ENCODE results near the gene PLEKHD1. TPM values are rescaled to one million over a fixed set of nuclear protein-coding genes. Genes with fewer than 3 reads are reported as not detected.

PLEKHD1 gene
- total RNA-seq, 1 experiment from 2014 or later = 0.15 TPM

DNA sequence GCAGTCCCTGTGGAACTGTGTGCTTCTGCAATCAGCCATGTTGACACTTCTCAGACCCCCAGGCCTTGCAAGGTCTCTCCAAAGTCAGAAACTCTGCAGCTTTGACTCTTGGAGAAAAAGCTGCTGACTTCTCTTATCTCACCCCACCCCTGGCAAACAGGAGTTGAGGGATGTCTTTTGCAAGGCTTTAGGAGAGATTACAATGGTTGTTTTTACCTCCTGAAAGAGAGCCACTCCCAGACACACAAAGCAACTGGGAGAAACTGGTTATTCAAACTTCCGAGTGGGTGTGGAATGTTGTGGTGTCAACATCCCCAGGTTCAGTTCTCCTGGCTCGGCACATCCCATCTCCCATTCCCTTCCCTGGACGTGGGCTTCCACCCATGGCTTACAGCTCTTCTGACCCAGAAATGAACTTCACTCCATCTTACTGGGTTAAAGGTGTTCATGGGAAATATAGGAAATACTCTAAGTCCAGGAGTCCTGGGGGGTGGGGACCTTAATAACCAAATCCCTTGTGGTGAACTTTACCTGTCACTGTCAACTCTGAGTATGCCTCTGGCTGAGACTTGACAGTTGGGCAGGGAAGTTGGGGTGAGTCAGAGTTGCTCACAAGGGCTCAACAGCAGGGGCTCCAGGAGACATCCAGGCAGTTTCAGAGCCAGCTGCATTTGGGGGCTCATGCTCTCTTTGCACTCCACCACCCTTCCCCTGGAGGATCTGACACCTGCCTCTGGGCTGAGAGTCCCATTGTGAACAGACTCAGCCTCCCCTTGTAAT, 48.2 kb downstream of the PLEKHD1 start:
- H3F3A ChIP-seq (ENCODE audit: low read length, unreplicated experiment) = no peaks in the 10 kb centered on the region
- no peaks in the 10 kb centered on the region for H3K9me2 ChIP-seq (replicated peaks; ENCODE audit: low read length)
- peak overlapping the region; percentile 36 for H3K4me2 ChIP-seq (ENCODE audit: low read length)
- H3K27me3 ChIP-seq (ENCODE audit: low read length) = peaks cover 5% of the 10 kb centered on the region; the same call in 1 of the 2 replicates
- TF ChIP-seq, protein P1, sequence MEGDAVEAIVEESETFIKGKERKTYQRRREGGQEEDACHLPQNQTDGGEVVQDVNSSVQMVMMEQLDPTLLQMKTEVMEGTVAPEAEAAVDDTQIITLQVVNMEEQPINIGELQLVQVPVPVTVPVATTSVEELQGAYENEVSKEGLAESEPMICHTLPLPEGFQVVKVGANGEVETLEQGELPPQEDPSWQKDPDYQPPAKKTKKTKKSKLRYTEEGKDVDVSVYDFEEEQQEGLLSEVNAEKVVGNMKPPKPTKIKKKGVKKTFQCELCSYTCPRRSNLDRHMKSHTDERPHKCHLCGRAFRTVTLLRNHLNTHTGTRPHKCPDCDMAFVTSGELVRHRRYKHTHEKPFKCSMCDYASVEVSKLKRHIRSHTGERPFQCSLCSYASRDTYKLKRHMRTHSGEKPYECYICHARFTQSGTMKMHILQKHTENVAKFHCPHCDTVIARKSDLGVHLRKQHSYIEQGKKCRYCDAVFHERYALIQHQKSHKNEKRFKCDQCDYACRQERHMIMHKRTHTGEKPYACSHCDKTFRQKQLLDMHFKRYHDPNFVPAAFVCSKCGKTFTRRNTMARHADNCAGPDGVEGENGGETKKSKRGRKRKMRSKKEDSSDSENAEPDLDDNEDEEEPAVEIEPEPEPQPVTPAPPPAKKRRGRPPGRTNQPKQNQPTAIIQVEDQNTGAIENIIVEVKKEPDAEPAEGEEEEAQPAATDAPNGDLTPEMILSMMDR (conservative IDR thresholded peaks at IDR 0.05; ENCODE audit: low read depth, low read length) = no peak
- TF ChIP-seq EZH2 (IDR thresholded peaks at IDR 0.05; ENCODE audit: low read length, unreplicated experiment) = no peak
- TF ChIP-seq EZH2phosphoT487 (IDR thresholded peaks at IDR 0.05; ENCODE audit: borderline replicate concordance, low read length) = no peak
- ATAC-seq (peak; percentile 57), DNase-seq (peak; percentile 65)
- ChIA-PET CTCF (no interaction called here), POLR2A (ENCODE audit: unreplicated experiment) (no interaction called here)
- H3K36me3 ChIP-seq (ENCODE audit: low read depth, low read length) = no peaks in the 10 kb centered on the region
- no TSS peak for BruUV-seq (replicated peaks)
- no peak overlapping the region for H3K9ac ChIP-seq (ENCODE audit: low read length)
- H3K4me1 ChIP-seq (ENCODE audit: insufficient read depth, low read length) = peaks cover 25% of the 10 kb centered on the region
- no peak overlapping the region for H2AFZ ChIP-seq (ENCODE audit: low read length)
- no peaks in the 10 kb centered on the region for H4K20me1 ChIP-seq (ENCODE audit: low read length)
- intact Hi-C loops (cut with micrococcal nuclease) = no loop called here
- H3K27ac ChIP-seq (ENCODE audit: low read length) = peak overlapping the region; percentile 41
- 0 out of 2 replicates have a peak overlapping the region, but pooled peaks have one; percentile 12 for H3K4me3 ChIP-seq (ENCODE audit: low read length)
- H3K9me3 ChIP-seq (ENCODE audit: low read length) = no peaks in the 10 kb centered on the region
- no peaks in the 10 kb centered on the region for H3K79me2 ChIP-seq (ENCODE audit: low read length)

DNA sequence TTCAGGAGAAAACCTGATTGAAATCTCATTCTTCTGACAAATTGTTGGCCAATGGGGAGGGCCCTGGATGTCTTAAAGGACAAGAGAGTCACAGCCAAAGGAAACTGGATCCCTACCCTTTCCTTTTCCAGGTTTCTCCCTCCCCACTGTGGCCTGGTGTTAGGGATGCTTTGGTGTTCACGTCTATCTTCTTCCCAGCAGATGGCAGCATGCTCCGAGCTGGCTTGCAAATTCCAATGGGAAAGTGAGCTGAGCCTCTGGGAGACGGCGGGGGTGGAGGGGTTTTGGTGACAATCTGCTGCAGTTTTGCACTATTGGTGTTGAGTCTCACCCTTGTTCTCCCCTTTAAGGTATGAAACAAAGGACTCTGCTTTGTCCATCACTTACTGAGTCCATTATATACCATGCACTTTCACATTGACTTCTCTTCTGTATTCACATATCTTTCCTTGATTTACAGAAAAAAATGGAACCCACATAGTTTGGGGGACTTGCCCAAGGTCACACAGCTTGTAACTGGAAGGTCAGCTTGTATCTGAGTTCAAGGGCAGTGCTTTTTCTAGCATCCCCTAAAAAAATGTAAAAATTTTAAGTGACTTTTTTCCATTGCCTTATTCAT, 50.8 kb downstream of the PLEKHD1 start:
- Histone ChIP-seq H3K9me2 (replicated peaks; ENCODE audit: low read length) (no peaks in the 10 kb centered on the region), H4K20me1 (ENCODE audit: low read length) (no peaks in the 10 kb centered on the region), H3K79me2 (ENCODE audit: low read length) (no peaks in the 10 kb centered on the region), H3K36me3 (ENCODE audit: low read depth, low read length) (no peaks in the 10 kb centered on the region), H2AFZ (ENCODE audit: low read length) (no peak overlapping the region), H3F3A (ENCODE audit: low read length, unreplicated experiment) (no peaks in the 10 kb centered on the region), H3K4me3 (ENCODE audit: low read length) (no peak overlapping the region), H3K4me2 (ENCODE audit: low read length) (no peak overlapping the region), H3K27me3 (ENCODE audit: low read length) (peaks cover 4% of the 10 kb centered on the region; the same call in 1 of the 2 replicates), H3K27ac (ENCODE audit: low read length) (no peak overlapping the region), H3K9me3 (ENCODE audit: low read length) (no peaks in the 10 kb centered on the region), H3K4me1 (ENCODE audit: insufficient read depth, low read length) (peaks cover 25% of the 10 kb centered on the region), H3K9ac (ENCODE audit: low read length) (no peak overlapping the region)
- ChIA-PET POLR2A (ENCODE audit: unreplicated experiment) (no interaction called here), CTCF (interaction anchor here (0.5 to 1.4 kb wide), 11 partner anchors 10 to 1446 kb away, joined by 3 to 18 read pairs (median 3); partner anchors contain the start of genes CCDC177 and SUSD6)
- DNase-seq (peak; percentile 71), ATAC-seq (peak; percentile 79)
- BruUV-seq (replicated peaks) = no TSS peak
- intact Hi-C loops (cut with micrococcal nuclease) = loop anchor here (1.0 to 2.0 kb wide), 2 partner anchors 39 to 191 kb away; partner anchors contain the start of gene CCDC177
- TF ChIP-seq EZH2phosphoT487 (IDR thresholded peaks at IDR 0.05; ENCODE audit: borderline replicate concordance, low read length) (no peak), EZH2 (IDR thresholded peaks at IDR 0.05; ENCODE audit: low read length, unreplicated experiment) (no peak)
- TF ChIP-seq, protein P1 (conservative IDR thresholded peaks at IDR 0.05; ENCODE audit: low read depth, low read length) = peak; percentile 91

Measured in PC-3 (cell line).